HG02763 (cell line): ENCODE measurements around the gene CCDC78.

Source experiments
- ATAC-seq: cut with Tn5 transposase; IDR thresholded peaks from one replicate; pipeline ENCODE4 v1.9.1; 2021; ENCODE audit warnings: mild to moderate bottlenecking, moderate library complexity; ENCODE audit not compliant: unreplicated experiment

CCDC78 gene

GRCh38 chr16:711548-712320, 14.5 kb downstream of the CCDC78 start:
- ATAC-seq: no peak

GRCh38 chr16:711084-711483, 15.2 kb downstream of the CCDC78 start:
- ATAC-seq: no peak

DNA sequence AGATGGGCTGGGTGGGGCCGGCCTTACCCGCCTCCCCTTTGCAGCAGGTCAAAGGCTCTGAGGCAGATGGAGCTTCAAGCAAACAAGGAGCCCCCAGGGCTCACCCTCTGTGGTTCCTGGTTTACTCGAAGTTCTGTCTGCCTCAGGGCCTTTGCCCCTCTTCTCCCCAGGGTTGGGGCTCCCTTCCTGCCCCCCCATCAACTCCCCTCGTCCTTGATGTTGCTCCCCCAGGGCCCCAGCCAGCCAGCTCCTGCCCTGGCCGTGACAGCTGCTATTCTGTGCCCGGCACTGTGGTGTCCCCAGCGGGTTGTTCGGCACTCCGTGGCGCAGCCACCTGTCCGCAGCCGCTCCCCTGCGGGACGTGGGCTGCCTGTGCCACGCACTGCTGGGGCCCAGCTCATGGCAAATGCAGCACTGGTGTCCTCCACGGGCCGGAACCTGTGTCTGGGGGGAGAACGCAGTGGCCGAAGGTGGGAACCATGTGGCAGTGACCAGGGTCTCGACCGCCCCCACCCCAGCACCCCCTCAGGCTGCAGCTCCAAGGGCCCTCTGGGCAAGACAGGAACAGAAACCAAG, 15.7 kb downstream of the CCDC78 start:
- ATAC-seq: no peak

GRCh38 chr16:709566-710499, 16.4 kb downstream of the CCDC78 start:
- ATAC-seq: no peak

DNA sequence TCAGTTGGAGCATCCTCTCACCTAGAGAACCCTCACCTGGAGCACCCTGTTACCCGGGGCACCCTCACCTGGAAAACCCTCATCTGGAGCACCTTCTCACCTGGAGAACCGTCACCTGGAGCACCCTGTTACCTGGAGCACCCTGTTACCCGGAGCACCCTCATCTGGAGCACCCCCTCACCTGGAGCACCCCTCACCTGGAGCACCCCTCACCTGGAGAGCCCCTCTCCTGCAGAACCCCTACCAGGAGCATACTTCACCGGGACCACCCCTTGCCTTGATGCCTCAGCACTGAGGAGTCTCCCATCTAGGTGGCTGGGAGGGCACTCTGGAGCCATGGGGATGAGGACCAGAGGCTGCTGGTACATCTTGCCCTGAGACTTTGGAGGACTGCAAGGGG, 17.3 kb downstream of the CCDC78 start:
- ATAC-seq: no peak

GRCh38 chr16:708019-708418, 18.2 kb downstream of the CCDC78 start:
- ATAC-seq: no peak

GRCh38 chr16:707062-707538, 19.1 kb downstream of the CCDC78 start:
- no peak for ATAC-seq

- ATAC-seq: no peak
Observed at GRCh38 chr16:706189-707061, 19.8 kb downstream of the CCDC78 start.

GRCh38 chr16:705431-706188, 20.6 kb downstream of the CCDC78 start, which contains the start of gene FBXL16:
Gene FBXL16 (minus strand): TSS chr16:705801. CDS start chr16:697405, 8,396 bp downstream.
- no peak for ATAC-seq

DNA sequence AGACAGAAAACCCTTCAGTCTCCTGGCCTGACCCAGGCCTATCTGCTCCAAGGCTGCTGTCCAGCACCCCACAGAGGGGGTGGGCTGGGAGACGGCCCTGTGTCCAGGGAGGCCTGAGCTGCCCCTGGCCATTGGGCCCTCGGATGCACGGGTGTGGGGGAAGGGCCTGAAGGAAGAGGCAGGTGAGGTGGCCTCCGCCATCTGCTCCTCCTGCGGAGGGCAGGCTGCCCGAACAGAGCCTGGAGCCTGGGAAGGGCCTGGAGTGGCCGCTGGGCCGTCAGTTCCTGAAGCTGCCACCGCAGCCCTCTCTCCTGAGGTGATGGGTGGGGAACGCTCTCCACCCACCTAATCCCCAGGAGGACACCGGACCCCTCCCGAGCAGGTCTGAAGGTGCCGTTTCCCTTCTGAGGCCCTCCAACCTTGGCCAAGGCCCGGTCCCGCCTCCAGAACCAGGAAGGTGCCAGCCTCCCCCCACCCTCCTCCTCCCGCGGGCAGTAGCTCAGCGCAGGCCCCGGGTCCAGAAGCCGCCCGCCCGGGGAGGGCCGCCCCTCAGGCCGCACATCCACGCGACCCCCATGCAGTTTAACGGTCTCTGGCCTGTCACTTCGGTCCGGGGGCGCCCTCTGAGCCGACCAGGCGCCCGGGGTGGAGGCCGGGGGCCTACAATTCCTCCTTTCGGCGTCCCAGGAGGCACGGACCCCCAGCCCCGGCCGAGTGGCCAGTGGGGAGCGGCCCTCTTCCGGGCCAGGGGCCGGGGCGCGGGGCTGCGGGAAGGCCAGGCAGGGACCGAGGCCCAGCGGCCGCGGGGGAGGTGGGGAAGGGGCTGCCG, 21.5 kb downstream of the CCDC78 start:
- no peak for ATAC-seq

GRCh38 chr16:704047-704446, 22.2 kb downstream of the CCDC78 start:
- no peak for ATAC-seq

- ATAC-seq: no peak
Observed at GRCh38 chr16:703406-703805, 22.8 kb downstream of the CCDC78 start.

DNA sequence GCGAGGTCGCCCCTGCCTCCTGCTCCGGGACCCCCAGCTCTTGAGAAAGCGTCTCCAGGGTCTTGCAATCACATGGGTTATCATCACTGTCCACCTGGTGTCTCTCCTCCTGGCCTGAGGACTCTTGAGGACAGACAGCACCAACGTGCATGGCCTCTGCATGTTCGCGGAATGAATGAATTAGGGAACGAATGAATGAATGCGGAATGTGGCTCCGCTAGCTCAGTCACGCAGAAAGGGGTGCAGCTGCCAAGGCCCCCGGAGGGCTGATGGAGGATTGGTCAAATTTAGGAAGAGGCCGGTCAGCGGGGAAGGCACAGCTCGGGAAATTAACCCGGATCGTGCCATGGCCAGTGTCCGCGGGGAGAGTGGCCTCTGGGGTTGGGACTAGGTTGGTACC, 23.9 kb downstream of the CCDC78 start:
- ATAC-seq: no peak

GRCh38 chr16:700684-701584, 25.3 kb downstream of the CCDC78 start:
- no peak for ATAC-seq

DNA sequence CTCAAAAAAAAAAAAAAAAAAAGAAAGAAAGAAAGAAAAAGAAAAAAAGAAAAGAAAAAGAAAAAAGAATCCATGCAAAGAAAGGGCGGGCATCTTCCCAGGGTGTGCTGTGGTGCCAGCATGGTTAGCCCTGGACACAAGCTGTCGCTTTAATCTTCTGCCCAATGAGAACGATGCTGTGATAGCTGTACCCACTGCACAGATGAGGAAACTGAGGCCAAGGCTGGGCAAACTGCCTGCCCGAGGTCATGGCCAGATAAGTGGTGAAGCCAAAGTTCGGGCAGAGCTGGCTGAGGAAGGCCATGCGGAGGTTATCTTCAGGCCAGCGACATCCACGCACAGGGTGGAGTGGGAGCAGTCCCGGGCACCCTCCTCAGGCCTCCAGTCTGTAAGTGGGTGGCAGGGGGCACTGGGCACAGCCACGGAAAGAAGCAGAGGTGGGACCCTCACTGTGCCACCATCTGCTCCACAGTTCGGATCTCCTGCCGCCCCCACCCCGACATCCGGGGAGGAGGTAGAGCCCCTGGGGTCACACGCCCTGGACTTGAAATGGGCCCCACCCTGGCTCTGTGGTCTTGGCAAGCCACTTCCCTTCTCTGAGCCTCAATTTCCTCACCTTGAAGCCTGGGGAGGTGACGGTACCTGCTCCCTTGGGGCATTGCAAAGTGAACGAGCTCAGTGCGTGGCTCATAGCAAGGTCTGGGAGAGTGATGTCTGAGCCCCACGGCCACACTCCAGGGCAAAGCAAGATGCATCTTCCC, 27.2 kb downstream of the CCDC78 start:
- ATAC-seq: no peak

DNA sequence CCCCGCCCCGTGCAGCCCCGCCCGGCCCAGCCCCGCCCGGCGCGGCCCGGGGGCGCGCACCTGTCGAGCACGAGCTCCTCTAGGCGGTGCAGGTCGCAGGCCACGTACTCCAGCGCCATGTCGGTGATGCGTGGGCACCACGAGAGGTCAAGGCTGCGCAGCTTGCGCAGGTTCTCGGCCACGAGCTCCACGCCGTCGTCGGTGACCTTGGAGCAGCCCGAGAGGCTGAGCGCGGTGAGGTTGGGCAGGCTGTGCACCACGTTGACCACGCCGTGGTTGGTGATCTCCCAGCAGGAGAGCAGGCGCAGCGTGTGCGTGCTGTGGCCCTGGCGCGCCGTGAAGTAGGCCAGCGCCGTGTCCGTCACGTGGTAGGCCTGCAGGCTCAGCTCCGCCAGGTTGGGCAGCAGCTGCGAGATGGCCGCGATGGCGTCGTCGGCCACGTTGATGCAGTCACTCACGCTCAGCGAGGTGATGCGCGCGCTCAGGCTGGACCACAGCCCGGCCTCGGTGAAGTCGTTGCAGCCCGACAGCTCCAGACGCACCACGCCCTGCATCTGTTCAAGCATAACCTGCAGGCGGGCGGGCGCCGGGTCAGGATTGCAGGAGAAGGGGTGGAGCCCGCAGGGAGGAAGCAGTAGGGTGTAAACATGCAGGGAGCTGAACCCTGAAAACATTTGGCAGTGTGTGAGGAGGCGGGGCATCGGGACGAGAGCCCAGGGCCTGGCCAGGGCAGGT, 30.7 kb downstream of the CCDC78 start:
- no peak for ATAC-seq
